Measurements from ENCODE around the gene RFX3. TPM values are rescaled to one million over a fixed set of nuclear protein-coding genes. Genes with fewer than 3 reads are reported as not detected.

Gene RFX3
- polyA plus RNA-seq, 1 donor = 9.8 TPM

GRCh38 chr9:3361116-3361515 lies 164.7 kb downstream of the RFX3 start:
- DNase-seq = no peak
- Histone ChIP-seq H3K4me3 (ENCODE audit: low read length) (no peak overlapping the region), H3K36me3 (ENCODE audit: control insufficient read depth, insufficient read depth, low read length) (no peaks in the 10 kb centered on the region), H3K4me1 (ENCODE audit: control insufficient read depth, insufficient read depth, low read length) (no peaks in the 10 kb centered on the region), H3K27me3 (ENCODE audit: control insufficient read depth, insufficient read depth, low read length) (no peaks in the 10 kb centered on the region), H3K27ac (ENCODE audit: low read length) (no peak overlapping the region), H3K9me3 (ENCODE audit: control insufficient read depth, low read depth, low read length) (no peaks in the 10 kb centered on the region)
- WGBS (ENCODE audit: insufficient coverage, low lambda C conversion rate) = 97% methylated on average over 4 of the region's 4 CpGs

DNA sequence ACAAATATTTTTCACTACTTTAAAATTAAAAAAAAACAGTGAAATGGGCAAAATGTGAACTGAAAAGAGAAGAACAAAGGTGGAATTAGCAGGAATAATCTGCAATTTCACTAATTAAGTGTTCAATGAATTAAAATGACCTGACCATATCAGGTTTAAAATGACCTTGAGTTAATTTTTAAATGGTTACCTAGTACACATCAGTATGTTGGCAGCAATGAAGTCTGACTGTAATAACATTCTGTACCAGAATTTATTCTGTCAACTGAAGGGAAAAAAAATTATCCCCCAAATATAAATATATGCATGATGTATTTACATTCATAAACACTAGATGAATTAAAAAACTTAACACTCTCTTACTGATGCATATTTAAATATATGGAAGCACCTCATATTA lies 165.6 kb downstream of the RFX3 start:
- Histone ChIP-seq H3K27me3 (ENCODE audit: control insufficient read depth, insufficient read depth, low read length) (no peaks in the 10 kb centered on the region), H3K9me3 (ENCODE audit: control insufficient read depth, low read depth, low read length) (no peaks in the 10 kb centered on the region), H3K27ac (ENCODE audit: low read length) (no peak overlapping the region), H3K4me3 (ENCODE audit: low read length) (no peak overlapping the region), H3K36me3 (ENCODE audit: control insufficient read depth, insufficient read depth, low read length) (no peaks in the 10 kb centered on the region), H3K4me1 (ENCODE audit: control insufficient read depth, insufficient read depth, low read length) (no peaks in the 10 kb centered on the region)
- DNase-seq = no peak

DNA sequence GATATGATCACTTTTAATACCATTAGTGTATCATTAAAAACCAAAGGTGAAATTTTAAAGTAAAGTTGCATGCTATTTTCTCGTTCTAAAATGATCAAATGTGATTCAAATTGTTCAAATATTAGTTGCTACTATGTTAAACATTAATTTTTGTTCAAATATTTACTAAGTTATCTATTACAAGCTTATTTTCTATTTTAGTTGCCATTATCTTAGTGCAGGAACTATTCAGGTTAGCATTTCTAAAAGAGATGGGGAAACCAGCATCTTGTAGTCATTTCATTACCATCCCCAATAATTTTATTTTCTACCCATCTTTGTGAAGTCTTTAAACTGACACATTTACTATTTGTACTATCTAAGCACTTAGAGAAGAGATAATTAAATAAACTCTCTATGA lies 166.0 kb downstream of the RFX3 start:
- no peaks in the 10 kb centered on the region for H3K36me3 ChIP-seq (ENCODE audit: control insufficient read depth, insufficient read depth, low read length)
- DNase-seq = no peak
- H3K9me3 ChIP-seq (ENCODE audit: control insufficient read depth, low read depth, low read length) = no peaks in the 10 kb centered on the region
- 83% methylated on average over 1 of the region's 1 CpG for WGBS (ENCODE audit: insufficient coverage, low lambda C conversion rate)
- H3K27me3 ChIP-seq (ENCODE audit: control insufficient read depth, insufficient read depth, low read length) = no peaks in the 10 kb centered on the region
- H3K4me3 ChIP-seq (ENCODE audit: low read length) = no peak overlapping the region
- no peak overlapping the region for H3K27ac ChIP-seq (ENCODE audit: low read length)
- H3K4me1 ChIP-seq (ENCODE audit: control insufficient read depth, insufficient read depth, low read length) = no peaks in the 10 kb centered on the region

- no peak overlapping the region for H3K4me3 ChIP-seq (ENCODE audit: low read length)
- no peaks in the 10 kb centered on the region for H3K4me1 ChIP-seq (ENCODE audit: control insufficient read depth, insufficient read depth, low read length)
- H3K27ac ChIP-seq (ENCODE audit: low read length) = no peak overlapping the region
- peaks cover 1% of the 10 kb centered on the region for H3K9me3 ChIP-seq (ENCODE audit: control insufficient read depth, low read depth, low read length)
- 94% methylated on average over 4 of the region's 5 CpGs for WGBS (ENCODE audit: insufficient coverage, low lambda C conversion rate)
- no peaks in the 10 kb centered on the region for H3K27me3 ChIP-seq (ENCODE audit: control insufficient read depth, insufficient read depth, low read length)
- H3K36me3 ChIP-seq (ENCODE audit: control insufficient read depth, insufficient read depth, low read length) = no peaks in the 10 kb centered on the region
- no peak for DNase-seq
Observed at GRCh38 chr9:3359048-3359692, 166.6 kb downstream of the RFX3 start.

GRCh38 chr9:3348169-3348568 lies 177.6 kb downstream of the RFX3 start:
- Histone ChIP-seq H3K36me3 (ENCODE audit: control insufficient read depth, insufficient read depth, low read length) (no peaks in the 10 kb centered on the region), H3K9me3 (ENCODE audit: control insufficient read depth, low read depth, low read length) (no peaks in the 10 kb centered on the region), H3K4me3 (ENCODE audit: low read length) (no peak overlapping the region), H3K4me1 (ENCODE audit: control insufficient read depth, insufficient read depth, low read length) (no peaks in the 10 kb centered on the region), H3K27me3 (ENCODE audit: control insufficient read depth, insufficient read depth, low read length) (no peaks in the 10 kb centered on the region), H3K27ac (ENCODE audit: low read length) (no peak overlapping the region)
- DNase-seq = no peak
- whole genome bisulfite sequencing (ENCODE audit: insufficient coverage, low lambda C conversion rate) = 90% methylated on average over 1 of the region's 3 CpGs

- H3K4me3 ChIP-seq (ENCODE audit: low read length) = no peak overlapping the region
- no peak overlapping the region for H3K27ac ChIP-seq (ENCODE audit: low read length)
- DNase-seq = no peak
- WGBS (ENCODE audit: insufficient coverage, low lambda C conversion rate) = no CpG with 5 or more reads among the region's 3 CpGs
- no peaks in the 10 kb centered on the region for H3K27me3 ChIP-seq (ENCODE audit: control insufficient read depth, insufficient read depth, low read length)
- no peaks in the 10 kb centered on the region for H3K4me1 ChIP-seq (ENCODE audit: control insufficient read depth, insufficient read depth, low read length)
- H3K9me3 ChIP-seq (ENCODE audit: control insufficient read depth, low read depth, low read length) = no peaks in the 10 kb centered on the region
- no peaks in the 10 kb centered on the region for H3K36me3 ChIP-seq (ENCODE audit: control insufficient read depth, insufficient read depth, low read length)
Observed at GRCh38 chr9:3346549-3346948, 179.3 kb downstream of the RFX3 start.

GRCh38 chr9:3343671-3344070 lies 182.1 kb downstream of the RFX3 start:
- H3K4me3 ChIP-seq (ENCODE audit: low read length) = no peak overlapping the region
- no peak for DNase-seq
- H3K4me1 ChIP-seq (ENCODE audit: control insufficient read depth, insufficient read depth, low read length) = no peaks in the 10 kb centered on the region
- H3K9me3 ChIP-seq (ENCODE audit: control insufficient read depth, low read depth, low read length) = no peaks in the 10 kb centered on the region
- H3K36me3 ChIP-seq (ENCODE audit: control insufficient read depth, insufficient read depth, low read length) = no peaks in the 10 kb centered on the region
- H3K27me3 ChIP-seq (ENCODE audit: control insufficient read depth, insufficient read depth, low read length) = no peaks in the 10 kb centered on the region
- no peak overlapping the region for H3K27ac ChIP-seq (ENCODE audit: low read length)

- Histone ChIP-seq H3K4me1 (ENCODE audit: control insufficient read depth, insufficient read depth, low read length) (no peaks in the 10 kb centered on the region), H3K27ac (ENCODE audit: low read length) (no peak overlapping the region), H3K27me3 (ENCODE audit: control insufficient read depth, insufficient read depth, low read length) (no peaks in the 10 kb centered on the region), H3K36me3 (ENCODE audit: control insufficient read depth, insufficient read depth, low read length) (no peaks in the 10 kb centered on the region), H3K9me3 (ENCODE audit: control insufficient read depth, low read depth, low read length) (no peaks in the 10 kb centered on the region), H3K4me3 (ENCODE audit: low read length) (no peak overlapping the region)
- 84% methylated on average over 2 of the region's 2 CpGs for WGBS (ENCODE audit: insufficient coverage, low lambda C conversion rate)
- DNase-seq = no peak
Observed at GRCh38 chr9:3342159-3342777, 183.5 kb downstream of the RFX3 start.

DNA sequence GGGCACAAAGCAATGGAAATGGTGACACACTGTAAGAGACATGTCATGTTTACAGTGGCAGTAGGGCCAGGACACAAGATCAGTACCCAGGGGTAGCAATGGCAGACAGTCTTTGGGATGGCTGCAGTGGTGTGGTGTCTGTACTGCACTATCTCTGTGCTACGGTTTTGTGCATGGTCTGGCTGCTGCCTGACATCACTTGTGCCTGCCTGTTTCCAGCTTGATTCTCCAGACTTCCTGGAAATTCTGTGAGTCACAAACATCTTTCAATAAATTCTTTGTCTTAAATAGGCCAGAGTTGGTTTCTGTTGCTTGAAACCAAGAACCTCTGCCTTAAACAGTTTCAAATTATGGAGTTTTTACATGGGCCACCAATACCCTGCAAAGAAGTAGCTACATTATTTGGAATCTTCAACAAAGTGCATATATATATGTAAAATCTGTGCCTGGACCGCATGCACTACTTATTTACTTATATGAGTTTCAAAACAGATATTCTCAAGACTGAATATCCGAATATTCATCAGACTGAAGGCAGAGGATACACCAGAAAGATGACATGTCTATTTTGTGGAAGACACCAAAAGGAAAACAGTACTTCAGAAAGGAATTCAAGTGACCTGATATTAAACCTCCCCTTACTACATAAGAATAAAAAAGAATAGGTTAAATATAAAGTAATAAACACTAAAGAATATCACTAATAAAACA lies 188.1 kb downstream of the RFX3 start:
- WGBS (ENCODE audit: insufficient coverage, low lambda C conversion rate) = 90% methylated on average over 2 of the region's 3 CpGs
- Histone ChIP-seq H3K4me3 (ENCODE audit: low read length) (no peak overlapping the region), H3K4me1 (ENCODE audit: control insufficient read depth, insufficient read depth, low read length) (no peaks in the 10 kb centered on the region), H3K36me3 (ENCODE audit: control insufficient read depth, insufficient read depth, low read length) (no peaks in the 10 kb centered on the region), H3K27me3 (ENCODE audit: control insufficient read depth, insufficient read depth, low read length) (no peaks in the 10 kb centered on the region), H3K27ac (ENCODE audit: low read length) (no peak overlapping the region), H3K9me3 (ENCODE audit: control insufficient read depth, low read depth, low read length) (no peaks in the 10 kb centered on the region)
- DNase-seq = peak in 1 of 2 donors; percentile 3

- H3K27me3 ChIP-seq (ENCODE audit: control insufficient read depth, insufficient read depth, low read length) = no peaks in the 10 kb centered on the region
- H3K4me3 ChIP-seq (ENCODE audit: low read length) = no peak overlapping the region
- no peak for DNase-seq
- no peak overlapping the region for H3K27ac ChIP-seq (ENCODE audit: low read length)
- WGBS (ENCODE audit: insufficient coverage, low lambda C conversion rate) = no CpG with 5 or more reads among the region's 3 CpGs
- H3K36me3 ChIP-seq (ENCODE audit: control insufficient read depth, insufficient read depth, low read length) = no peaks in the 10 kb centered on the region
- no peaks in the 10 kb centered on the region for H3K4me1 ChIP-seq (ENCODE audit: control insufficient read depth, insufficient read depth, low read length)
- H3K9me3 ChIP-seq (ENCODE audit: control insufficient read depth, low read depth, low read length) = no peaks in the 10 kb centered on the region
Observed at GRCh38 chr9:3336951-3337350, 188.8 kb downstream of the RFX3 start.

DNA sequence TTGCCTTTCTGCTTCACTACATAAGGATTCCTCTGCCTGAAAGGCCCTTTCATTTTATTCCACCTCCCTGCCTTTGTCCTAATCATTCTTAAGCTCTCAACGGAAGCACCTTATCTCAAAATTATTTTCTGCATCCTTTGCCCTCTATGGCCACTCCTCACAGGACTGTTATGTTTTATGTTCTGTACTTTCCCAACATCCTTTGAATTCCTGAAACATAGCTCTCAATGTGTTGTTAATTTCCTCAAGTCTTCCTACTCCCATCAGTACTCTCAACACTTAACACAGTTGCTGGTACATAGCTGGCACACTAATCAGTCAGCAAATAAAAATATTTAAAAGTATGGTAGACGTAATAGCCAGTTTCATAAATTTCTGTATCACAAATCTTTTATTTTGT lies 193.0 kb downstream of the RFX3 start:
- Histone ChIP-seq H3K4me3 (ENCODE audit: low read length) (no peak overlapping the region), H3K27me3 (ENCODE audit: control insufficient read depth, insufficient read depth, low read length) (no peaks in the 10 kb centered on the region), H3K27ac (ENCODE audit: low read length) (no peak overlapping the region), H3K36me3 (ENCODE audit: control insufficient read depth, insufficient read depth, low read length) (no peaks in the 10 kb centered on the region), H3K4me1 (ENCODE audit: control insufficient read depth, insufficient read depth, low read length) (no peaks in the 10 kb centered on the region), H3K9me3 (ENCODE audit: control insufficient read depth, low read depth, low read length) (no peaks in the 10 kb centered on the region)
- DNase-seq = no peak
- WGBS (ENCODE audit: insufficient coverage, low lambda C conversion rate) = 55% methylated on average over 2 of the region's 2 CpGs

All from large intestine (tissue), 3 donors.